ENCODE data around the gene CSTPP1. TPM values are rescaled to one million over a fixed set of nuclear protein-coding genes. Genes with fewer than 3 reads are reported as not detected.
A peak's percentile ranks its signal among the peaks of the same experiment; 100 is the strongest.

CSTPP1 gene
- polyA plus RNA-seq, 1 donor (not counting 4 experiments of a cell fraction or from before 2014, with no cell fraction given), result 20.0 TPM

- peak in 2 of 3 experiments; percentile 27 to 47 for TF ChIP-seq CTCF (optimal IDR thresholded peaks at IDR 0.05 in 1 of 3, IDR thresholded peaks at IDR 0.05 in 1 of 3, conservative IDR thresholded peaks at IDR 0.05 in 1 of 3; ENCODE audit: extremely low read depth in 1 of 3, insufficient read depth in 2 of 3, low read length in 3 of 3)
- no peak for TF ChIP-seq EZH2 (IDR thresholded peaks at IDR 0.05; ENCODE audit: low read length)
- H3K4me3 ChIP-seq (ENCODE audit: control insufficient read depth in 2 of 3, extremely low read depth in 1 of 3, insufficient read depth in 2 of 3, low read depth in 1 of 3, low read length in 3 of 3), result no peak overlapping the region
- H3K4me2 ChIP-seq (ENCODE audit: control insufficient read depth, extremely low read depth, insufficient read depth, low read depth, low read length), result no peak overlapping the region
- H3K27ac ChIP-seq (ENCODE audit: control insufficient read depth, insufficient read depth, low read length), result no peak overlapping the region
- peak; percentile 29 for FAIRE-seq
- no peaks in the 10 kb centered on the region for H3K9me3 ChIP-seq (ENCODE audit: control insufficient read depth, low read depth, low read length)
- H3K36me3 ChIP-seq (ENCODE audit: control insufficient read depth in 2 of 2, extremely low read depth in 1 of 2, insufficient read depth in 2 of 2, low read length in 2 of 2), result peaks cover 5 to 10% of the 10 kb centered on the region in 2 experiments
- H2AFZ ChIP-seq (ENCODE audit: control insufficient read depth, low read length), result no peak overlapping the region
- no peaks in the 10 kb centered on the region for H4K20me1 ChIP-seq (ENCODE audit: control insufficient read depth, extremely low read depth, insufficient read depth, low read length)
- no peaks in the 10 kb centered on the region for H3K79me2 ChIP-seq (ENCODE audit: control insufficient read depth, insufficient read depth, low read length)
- H3K9me1 ChIP-seq (ENCODE audit: control insufficient read depth, extremely low read depth, insufficient read depth, low read length), result no peaks in the 10 kb centered on the region
- H3K27me3 ChIP-seq (ENCODE audit: control insufficient read depth, extremely low read depth, insufficient read depth, low read length), result no peaks in the 10 kb centered on the region
- no peak for DNase-seq (ENCODE audit: low read depth, low spot score)
- H3K4me1 ChIP-seq (ENCODE audit: control insufficient read depth, extremely low read depth, insufficient read depth, low read length), result no peaks in the 10 kb centered on the region
- dilution Hi-C loops (cut with MboI; ENCODE audit: extremely low pct_ligation_motif_present, low sequenced_read_pairs), result no loop called here
- H3K9ac ChIP-seq (ENCODE audit: control insufficient read depth, extremely low read depth, insufficient read depth, low read length), result no peak overlapping the region
Measured at GRCh38 chr11:46896719-46897406, 39.7 kb upstream of the CSTPP1 start.

- H3K27ac ChIP-seq (ENCODE audit: control insufficient read depth, insufficient read depth, low read length), result no peak overlapping the region
Measured at GRCh38 chr11:46898396-46899095, 38.0 kb upstream of the CSTPP1 start.

More at GRCh38 chr11:46898396-46899095, 38.0 kb upstream of the CSTPP1 start:
- no peak overlapping the region for H3K4me3 ChIP-seq (ENCODE audit: control insufficient read depth in 2 of 3, extremely low read depth in 1 of 3, insufficient read depth in 2 of 3, low read depth in 1 of 3, low read length in 3 of 3)
- peaks cover 5 to 10% of the 10 kb centered on the region in 2 experiments for H3K36me3 ChIP-seq (ENCODE audit: control insufficient read depth in 2 of 2, extremely low read depth in 1 of 2, insufficient read depth in 2 of 2, low read length in 2 of 2)
- TF ChIP-seq EZH2 (IDR thresholded peaks at IDR 0.05; ENCODE audit: low read length) (no peak), CTCF (optimal IDR thresholded peaks at IDR 0.05 in 1 of 3, IDR thresholded peaks at IDR 0.05 in 1 of 3, conservative IDR thresholded peaks at IDR 0.05 in 1 of 3; ENCODE audit: extremely low read depth in 1 of 3, insufficient read depth in 2 of 3, low read length in 3 of 3) (no peak)
- no peak for FAIRE-seq
- dilution Hi-C loops (cut with MboI; ENCODE audit: extremely low pct_ligation_motif_present, low sequenced_read_pairs), result no loop called here
- no peak overlapping the region for H2AFZ ChIP-seq (ENCODE audit: control insufficient read depth, low read length)
- H4K20me1 ChIP-seq (ENCODE audit: control insufficient read depth, extremely low read depth, insufficient read depth, low read length), result no peaks in the 10 kb centered on the region
- no peak overlapping the region for H3K4me2 ChIP-seq (ENCODE audit: control insufficient read depth, extremely low read depth, insufficient read depth, low read depth, low read length)
- H3K27me3 ChIP-seq (ENCODE audit: control insufficient read depth, extremely low read depth, insufficient read depth, low read length), result no peaks in the 10 kb centered on the region
- H3K9ac ChIP-seq (ENCODE audit: control insufficient read depth, extremely low read depth, insufficient read depth, low read length), result no peak overlapping the region
- H3K79me2 ChIP-seq (ENCODE audit: control insufficient read depth, insufficient read depth, low read length), result no peaks in the 10 kb centered on the region
- no peak for DNase-seq (ENCODE audit: low read depth, low spot score)
- no peaks in the 10 kb centered on the region for H3K9me1 ChIP-seq (ENCODE audit: control insufficient read depth, extremely low read depth, insufficient read depth, low read length)
- no peaks in the 10 kb centered on the region for H3K9me3 ChIP-seq (ENCODE audit: control insufficient read depth, low read depth, low read length)
- no peaks in the 10 kb centered on the region for H3K4me1 ChIP-seq (ENCODE audit: control insufficient read depth, extremely low read depth, insufficient read depth, low read length)
